ENCODE results near the gene ZNF518B.

ZNF518B gene

DNA sequence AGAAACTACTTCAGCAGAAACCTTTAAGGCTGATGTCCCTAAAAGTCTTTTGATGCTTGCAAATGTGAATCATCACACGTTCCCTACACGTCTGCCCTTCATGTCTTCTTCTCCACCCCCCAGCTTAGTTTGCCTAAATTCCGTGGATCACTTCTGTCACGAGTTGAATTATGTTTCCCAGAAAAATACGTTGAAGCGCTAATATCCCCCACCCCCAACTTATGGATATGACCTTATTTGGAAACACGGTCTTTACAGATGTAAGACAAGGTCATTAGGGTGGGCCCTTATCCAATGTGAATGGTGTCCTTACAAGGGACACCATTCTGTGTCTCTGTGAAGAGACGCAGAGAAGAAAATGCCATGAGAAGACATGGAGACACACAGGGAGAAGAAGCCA is 2.1 kb upstream of the ZNF518B start:
- H2BK5ac ChIP-seq (ENCODE audit: low read length), result no peak overlapping the region

DNA sequence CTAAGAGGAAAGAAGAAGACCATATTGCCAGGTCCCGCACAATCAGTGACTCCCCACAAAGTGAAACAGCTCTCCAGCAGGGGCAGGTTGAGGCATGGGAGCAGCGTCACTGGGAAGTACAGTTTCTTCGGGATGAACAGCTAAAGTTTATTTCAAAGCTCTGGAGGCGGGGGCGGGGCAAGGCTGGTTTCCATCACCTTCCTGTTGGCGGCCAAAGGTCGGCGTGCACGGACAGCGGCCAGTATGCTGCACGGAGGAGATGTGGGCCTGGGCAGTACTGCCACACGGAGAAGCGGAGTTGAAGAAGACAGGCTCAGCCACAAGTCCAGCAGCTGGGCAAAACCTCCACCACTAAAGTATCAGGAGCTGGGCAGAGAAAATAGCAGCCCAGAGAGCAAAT is 951 bp upstream of the ZNF518B start:
- H3K23ac ChIP-seq (ENCODE audit: low read depth, low read length, poor library complexity), result no peak overlapping the region
- no peak overlapping the region for H3K4me3 ChIP-seq (ENCODE audit: low read length in 2 of 2)
- no peak overlapping the region for H3K27ac ChIP-seq (replicated peaks; ENCODE audit: low read length)
- DNase-seq (ENCODE audit: low spot score), result no peak
- H2BK120ac ChIP-seq (ENCODE audit: low read depth, low read length), result no peak overlapping the region
- H3K18ac ChIP-seq (ENCODE audit: low read length), result no peak overlapping the region
- H3K79me1 ChIP-seq (ENCODE audit: low read depth, low read length), result peaks cover 11% of the 10 kb centered on the region
- WGBS, 2 donors (ENCODE audit: extremely low coverage in 2 of 2, insufficient read length in 2 of 2, insufficient replicate concordance in 1 of 2), result no CpG with 5 or more reads among the region's 13 CpGs
- H3K9ac ChIP-seq (ENCODE audit: low read depth, low read length, poor library complexity), result no peak overlapping the region
- H2AFZ ChIP-seq (ENCODE audit: low read length), result no peak overlapping the region
- no peak overlapping the region for H2AK5ac ChIP-seq (ENCODE audit: low read depth, low read length)
- H2BK12ac ChIP-seq (ENCODE audit: low read length), result no peak overlapping the region
- no peak overlapping the region for H3K4ac ChIP-seq (ENCODE audit: low read length)
- H3K36me3 ChIP-seq (replicated peaks in 1 of 2; ENCODE audit: control insufficient read depth in 2 of 2, insufficient read depth in 2 of 2, low read length in 2 of 2), result peaks cover 10 to 21% of the 10 kb centered on the region in 2 donors
- H3K27me3 ChIP-seq (ENCODE audit: control insufficient read depth in 3 of 3, insufficient read depth in 3 of 3, low read depth in 1 of 3, low read length in 3 of 3), result peaks cover 9 to 40% (median 31%) of the 10 kb centered on the region in 3 experiments
- peaks cover 0 to 15% of the 10 kb centered on the region in 2 donors for H3K4me1 ChIP-seq (ENCODE audit: control insufficient read depth in 2 of 2, insufficient read depth in 1 of 2, low read depth in 1 of 2, low read length in 2 of 2)
- H3K14ac ChIP-seq (ENCODE audit: low read length), result no peak overlapping the region
- peaks cover 25 to 28% of the 10 kb centered on the region in 2 donors for H3K9me3 ChIP-seq (replicated peaks in 1 of 2; ENCODE audit: control insufficient read depth in 2 of 2, insufficient read depth in 1 of 2, low read depth in 1 of 2, low read length in 2 of 2)
- peak overlapping the region; percentile 4 for H2BK15ac ChIP-seq (ENCODE audit: low read length)
- no peak overlapping the region for H4K91ac ChIP-seq (ENCODE audit: low read depth, low read length, poor library complexity)
- no peak overlapping the region for H3K4me2 ChIP-seq (ENCODE audit: insufficient read depth, low read length, poor library complexity, severe bottlenecking)
- H4K8ac ChIP-seq (ENCODE audit: low read depth, low read length), result no peak overlapping the region
- H2BK5ac ChIP-seq (ENCODE audit: low read length), result no peak overlapping the region

More for the DNA sequence above, 2.1 kb upstream of the ZNF518B start:
- no peak overlapping the region for H3K27ac ChIP-seq (replicated peaks; ENCODE audit: low read length)
- H3K4me2 ChIP-seq (ENCODE audit: insufficient read depth, low read length, poor library complexity, severe bottlenecking), result no peak overlapping the region
- peaks cover 11% of the 10 kb centered on the region for H3K79me1 ChIP-seq (ENCODE audit: low read depth, low read length)
- H3K4me1 ChIP-seq (ENCODE audit: control insufficient read depth in 2 of 2, insufficient read depth in 1 of 2, low read depth in 1 of 2, low read length in 2 of 2), result peaks cover 0 to 15% of the 10 kb centered on the region in 2 donors
- no CpG with 5 or more reads among the region's 8 CpGs for WGBS, 2 donors (ENCODE audit: extremely low coverage in 2 of 2, insufficient read length in 2 of 2, insufficient replicate concordance in 1 of 2)
- H3K9ac ChIP-seq (ENCODE audit: low read depth, low read length, poor library complexity), result no peak overlapping the region
- H3K18ac ChIP-seq (ENCODE audit: low read length), result no peak overlapping the region
- H4K8ac ChIP-seq (ENCODE audit: low read depth, low read length), result no peak overlapping the region
- peaks cover 21 to 28% of the 10 kb centered on the region in 2 donors for H3K9me3 ChIP-seq (replicated peaks in 1 of 2; ENCODE audit: control insufficient read depth in 2 of 2, insufficient read depth in 1 of 2, low read depth in 1 of 2, low read length in 2 of 2)
- no peak overlapping the region for H2BK120ac ChIP-seq (ENCODE audit: low read depth, low read length)
- no peak overlapping the region for H3K4me3 ChIP-seq (ENCODE audit: low read length in 2 of 2)
- no peak overlapping the region for H2AFZ ChIP-seq (ENCODE audit: low read length)
- H3K14ac ChIP-seq (ENCODE audit: low read length), result no peak overlapping the region
- H3K36me3 ChIP-seq (replicated peaks in 1 of 2; ENCODE audit: control insufficient read depth in 2 of 2, insufficient read depth in 2 of 2, low read length in 2 of 2), result peaks cover 6 to 9% of the 10 kb centered on the region in 2 donors
- H3K4ac ChIP-seq (ENCODE audit: low read length), result no peak overlapping the region
- H2BK15ac ChIP-seq (ENCODE audit: low read length), result no peak overlapping the region
- peaks cover 9 to 40% (median 31%) of the 10 kb centered on the region in 3 experiments for H3K27me3 ChIP-seq (ENCODE audit: control insufficient read depth in 3 of 3, insufficient read depth in 3 of 3, low read depth in 1 of 3, low read length in 3 of 3)
- no peak overlapping the region for H2BK12ac ChIP-seq (ENCODE audit: low read length)
- no peak overlapping the region for H4K91ac ChIP-seq (ENCODE audit: low read depth, low read length, poor library complexity)
- no peak overlapping the region for H3K23ac ChIP-seq (ENCODE audit: low read depth, low read length, poor library complexity)
- no peak for DNase-seq (ENCODE audit: low spot score)
- H2AK5ac ChIP-seq (ENCODE audit: low read depth, low read length), result no peak overlapping the region

DNA sequence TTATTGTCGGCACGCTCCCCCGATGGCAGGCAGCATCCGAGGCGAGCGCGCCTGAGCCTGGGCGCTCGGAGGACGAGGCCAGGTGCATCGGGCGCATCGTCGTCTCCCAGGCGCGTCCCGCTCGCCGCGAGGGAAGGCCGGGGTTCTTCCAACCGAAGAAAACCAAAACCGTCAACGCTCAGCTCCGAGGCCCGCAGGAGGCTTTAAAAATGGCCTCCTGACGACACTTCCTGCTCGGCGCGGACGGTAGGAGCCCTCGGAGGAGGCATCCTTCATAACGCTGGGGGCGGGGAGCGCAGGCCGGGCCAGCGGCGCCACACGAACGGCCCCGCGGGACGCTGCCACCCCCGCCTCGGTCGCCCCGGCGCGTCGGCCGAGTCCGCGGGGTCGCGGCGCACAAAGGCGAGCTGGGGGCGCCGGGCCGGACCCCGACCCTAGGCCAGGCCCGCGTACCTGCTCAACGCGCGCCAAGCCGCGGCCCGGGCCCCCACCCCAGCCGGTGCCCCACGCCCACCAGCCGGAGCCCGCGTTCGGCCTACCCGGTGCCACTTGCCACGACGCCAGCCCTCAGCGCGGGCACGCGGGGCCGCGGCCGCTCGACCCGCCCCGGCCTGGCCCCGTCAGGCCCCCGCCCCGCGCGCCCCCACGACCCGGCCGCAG is 501 bp downstream of the ZNF518B start:
- Histone ChIP-seq H2BK12ac (ENCODE audit: low read length) (no peak overlapping the region), H3K14ac (ENCODE audit: low read length) (peak overlapping the region; percentile 14), H4K8ac (ENCODE audit: low read depth, low read length) (no peak overlapping the region), H3K4me1 (ENCODE audit: control insufficient read depth in 2 of 2, insufficient read depth in 1 of 2, low read depth in 1 of 2, low read length in 2 of 2) (peaks cover 0 to 11% of the 10 kb centered on the region in 2 donors), H3K36me3 (replicated peaks in 1 of 2; ENCODE audit: control insufficient read depth in 2 of 2, insufficient read depth in 2 of 2, low read length in 2 of 2) (peaks cover 18 to 35% of the 10 kb centered on the region in 2 donors), H3K79me1 (ENCODE audit: low read depth, low read length) (peaks cover 15% of the 10 kb centered on the region), H3K9me3 (replicated peaks in 1 of 2; ENCODE audit: control insufficient read depth in 2 of 2, insufficient read depth in 1 of 2, low read depth in 1 of 2, low read length in 2 of 2) (peaks cover 24 to 29% of the 10 kb centered on the region in 2 donors), H3K4me3 (ENCODE audit: low read length in 2 of 2) (peak overlapping the region; percentile 60 to 89), H2BK15ac (ENCODE audit: low read length) (peak overlapping the region; percentile 32), H3K18ac (ENCODE audit: low read length) (peak overlapping the region; percentile 93), H2BK5ac (ENCODE audit: low read length) (no peak overlapping the region), H3K23ac (ENCODE audit: low read depth, low read length, poor library complexity) (peak overlapping the region; percentile 11), H2BK120ac (ENCODE audit: low read depth, low read length) (peak overlapping the region; percentile 51), H3K4ac (ENCODE audit: low read length) (no peak overlapping the region), H3K27me3 (ENCODE audit: control insufficient read depth in 3 of 3, insufficient read depth in 3 of 3, low read depth in 1 of 3, low read length in 3 of 3) (peaks cover 5 to 28% (median 23%) of the 10 kb centered on the region in 3 experiments), H2AK5ac (ENCODE audit: low read depth, low read length) (peak overlapping the region; percentile 61), H3K27ac (replicated peaks; ENCODE audit: low read length) (no peak overlapping the region), H3K4me2 (ENCODE audit: insufficient read depth, low read length, poor library complexity, severe bottlenecking) (peak overlapping the region; percentile 62), H4K91ac (ENCODE audit: low read depth, low read length, poor library complexity) (no peak overlapping the region), H3K9ac (ENCODE audit: low read depth, low read length, poor library complexity) (peak overlapping the region; percentile 93), H2AFZ (ENCODE audit: low read length) (peak overlapping the region; percentile 95)
- DNase-seq (ENCODE audit: low spot score), result no peak
- no CpG with 5 or more reads among the region's 96 CpGs for WGBS, 2 donors (ENCODE audit: extremely low coverage in 2 of 2, insufficient read length in 2 of 2, insufficient replicate concordance in 1 of 2)

DNA sequence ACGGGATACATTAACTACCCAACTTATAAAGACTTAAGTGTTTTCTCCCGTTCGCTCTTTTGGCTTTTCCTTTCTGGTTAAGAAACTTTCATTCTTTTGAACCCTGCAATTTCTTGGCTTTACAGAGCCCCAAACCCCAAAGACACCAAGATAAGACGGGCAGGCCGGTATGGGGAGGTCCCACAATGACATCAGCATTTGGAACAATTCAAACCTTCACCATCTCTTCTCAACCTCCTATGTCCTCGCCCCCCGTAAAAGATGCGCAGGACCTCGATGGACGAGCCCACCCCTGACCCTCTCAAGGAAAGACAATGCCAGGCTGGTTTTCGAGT is 999 bp downstream of the ZNF518B start:
- H3K36me3 ChIP-seq (replicated peaks in 1 of 2; ENCODE audit: control insufficient read depth in 2 of 2, insufficient read depth in 2 of 2, low read length in 2 of 2), result peaks cover 18 to 40% of the 10 kb centered on the region in 2 donors
- peaks cover 4 to 24% (median 20%) of the 10 kb centered on the region in 3 experiments for H3K27me3 ChIP-seq (ENCODE audit: control insufficient read depth in 3 of 3, insufficient read depth in 3 of 3, low read depth in 1 of 3, low read length in 3 of 3)
- no peak overlapping the region for H3K4ac ChIP-seq (ENCODE audit: low read length)
- H2BK15ac ChIP-seq (ENCODE audit: low read length), result peak overlapping the region; percentile 32
- no peak overlapping the region for H3K27ac ChIP-seq (replicated peaks; ENCODE audit: low read length)
- H4K91ac ChIP-seq (ENCODE audit: low read depth, low read length, poor library complexity), result no peak overlapping the region
- peak overlapping the region; percentile 11 for H3K23ac ChIP-seq (ENCODE audit: low read depth, low read length, poor library complexity)
- peak overlapping the region; percentile 61 for H2AK5ac ChIP-seq (ENCODE audit: low read depth, low read length)
- peak overlapping the region; percentile 95 for H2AFZ ChIP-seq (ENCODE audit: low read length)
- H3K4me2 ChIP-seq (ENCODE audit: insufficient read depth, low read length, poor library complexity, severe bottlenecking), result peak overlapping the region; percentile 62
- H2BK120ac ChIP-seq (ENCODE audit: low read depth, low read length), result peak overlapping the region; percentile 51
- peak overlapping the region; percentile 93 for H3K18ac ChIP-seq (ENCODE audit: low read length)
- H3K4me3 ChIP-seq (ENCODE audit: low read length in 2 of 2), result peak overlapping the region; percentile 60 to 89
- peaks cover 0 to 8% of the 10 kb centered on the region in 2 donors for H3K4me1 ChIP-seq (ENCODE audit: control insufficient read depth in 2 of 2, insufficient read depth in 1 of 2, low read depth in 1 of 2, low read length in 2 of 2)
- H4K8ac ChIP-seq (ENCODE audit: low read depth, low read length), result no peak overlapping the region
- H2BK5ac ChIP-seq (ENCODE audit: low read length), result no peak overlapping the region
- H3K79me1 ChIP-seq (ENCODE audit: low read depth, low read length), result peaks cover 15% of the 10 kb centered on the region
- H3K9me3 ChIP-seq (replicated peaks in 1 of 2; ENCODE audit: control insufficient read depth in 2 of 2, insufficient read depth in 1 of 2, low read depth in 1 of 2, low read length in 2 of 2), result peaks cover 23 to 29% of the 10 kb centered on the region in 2 donors
- WGBS, 2 donors (ENCODE audit: extremely low coverage in 2 of 2, insufficient read length in 2 of 2, insufficient replicate concordance in 1 of 2), result no CpG with 5 or more reads among the region's 11 CpGs
- no peak for DNase-seq (ENCODE audit: low spot score)
- peak overlapping the region; percentile 93 for H3K9ac ChIP-seq (ENCODE audit: low read depth, low read length, poor library complexity)
- peak overlapping the region; percentile 14 for H3K14ac ChIP-seq (ENCODE audit: low read length)
- H2BK12ac ChIP-seq (ENCODE audit: low read length), result no peak overlapping the region

Data from neuronal stem cell (in vitro differentiated cells).